NCI-H1436 treated with DMSO at 0.1 percent for 48 hours (cell line): Measurements from ENCODE around the gene CLTCL1.

Source experiments
- DNase-seq: peaks from one replicate; lab custom pipeline; 2025; lab: John Stamatoyannopoulos, UW

CLTCL1 gene

DNA sequence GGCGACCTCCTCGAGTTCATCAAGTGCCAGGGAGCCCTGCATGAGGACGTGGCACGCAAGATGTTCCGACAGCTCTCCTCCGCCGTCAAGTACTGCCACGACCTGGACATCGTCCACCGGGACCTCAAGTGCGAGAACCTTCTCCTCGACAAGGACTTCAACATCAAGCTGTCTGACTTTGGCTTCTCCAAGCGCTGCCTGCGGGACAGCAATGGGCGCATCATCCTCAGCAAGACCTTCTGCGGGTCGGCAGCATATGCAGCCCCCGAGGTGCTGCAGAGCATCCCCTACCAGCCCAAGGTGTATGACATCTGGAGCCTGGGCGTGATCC is 159.9 kb downstream of the CLTCL1 start:
- no peak for DNase-seq

GRCh38 chr22:19130959-19131684 is 160.4 kb downstream of the CLTCL1 start, which contains the start of gene TSSK2:
TSS of gene TSSK2 (plus strand) at chr22:19131308. CDS start at chr22:19131400, 92 bp downstream.
- DNase-seq = no peak

DNA sequence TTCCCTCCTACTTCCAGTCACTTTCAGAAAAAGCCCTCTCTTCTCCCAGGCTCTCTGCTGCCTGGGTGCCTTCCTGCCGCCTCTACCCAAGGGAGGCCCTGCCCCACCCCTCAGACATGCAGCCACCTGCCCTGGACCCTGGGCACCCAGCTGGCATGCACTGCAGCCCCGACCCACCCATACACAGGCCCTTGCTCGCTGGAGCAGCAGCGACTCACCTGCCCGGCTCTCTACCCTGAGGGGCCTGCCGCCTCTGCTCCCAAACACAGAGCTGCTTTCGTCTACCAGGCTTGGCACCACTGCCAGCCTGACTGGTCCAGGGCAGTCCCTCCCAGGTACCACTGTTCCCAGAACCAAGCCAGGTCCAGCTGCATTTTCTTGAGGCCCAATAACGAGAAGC is 161.6 kb downstream of the CLTCL1 start:
- DNase-seq = no peak
